H9 (cell line): Measurements from ENCODE around the gene MGMT. TPM values are rescaled to one million over a fixed set of nuclear protein-coding genes. Genes with fewer than 3 reads are reported as not detected.

Experiments
- DNase-seq: peaks from one replicate; pipeline ENCODE4 v3.0.0-alpha.2; 2017
- H2AFZ ChIP-seq: one replicate; pipeline ENCODE4 v1.6.1; 2013; ENCODE audit warnings: mild to moderate bottlenecking, low read length, control low read depth, moderate library complexity
- H2AK5ac ChIP-seq: 2 replicates; pipeline ENCODE4 v1.6.1; 2013; ENCODE audit warnings: low read length, control low read depth, mixed read lengths; ENCODE audit not compliant: insufficient read length
- H2BK120ac ChIP-seq: one replicate; pipeline ENCODE4 v1.6.1; 2013; ENCODE audit warnings: low read depth, mild to moderate bottlenecking, low read length, control low read depth, inconsistent platforms; ENCODE audit not compliant: poor library complexity, severe bottlenecking
- H2BK12ac ChIP-seq: 2 replicates; pipeline ENCODE4 v1.6.1; 2013; ENCODE audit warnings: low read length, control low read depth, mixed read lengths, low read depth; ENCODE audit not compliant: insufficient read length
- H2BK15ac ChIP-seq: 2 replicates; pipeline ENCODE4 v1.6.1; 2013; ENCODE audit warnings: low read depth, low read length, control low read depth
- H2BK20ac ChIP-seq: one replicate; pipeline ENCODE4 v1.6.1; 2013; ENCODE audit warnings: low read depth, mild to moderate bottlenecking, low read length, control low read depth, inconsistent platforms; ENCODE audit not compliant: poor library complexity, severe bottlenecking
- H2BK5ac ChIP-seq: 2 replicates; pipeline ENCODE4 v1.6.1; 2013; ENCODE audit warnings: low read length, control low read depth, mixed read lengths; ENCODE audit not compliant: insufficient read length
- H3K14ac ChIP-seq: 2 replicates; pipeline ENCODE4 v1.6.1; 2013; ENCODE audit warnings: low read length, control low read depth; ENCODE audit not compliant: insufficient read depth
- H3K18ac ChIP-seq: 2 replicates; pipeline ENCODE4 v1.6.1; 2013; ENCODE audit warnings: low read depth, mild to moderate bottlenecking, mixed read lengths, low read length, control low read depth; ENCODE audit not compliant: insufficient read length
- H3K23ac ChIP-seq: 2 replicates; pipeline ENCODE4 v1.6.1; 2013; ENCODE audit warnings: low read length, control low read depth, mixed read lengths, low read depth; ENCODE audit not compliant: insufficient read length
- H3K23me2 ChIP-seq: 2 replicates; pipeline ENCODE4 v1.6.1; 2013; ENCODE audit warnings: low read depth, mild to moderate bottlenecking, mixed read lengths, low read length, control low read depth; ENCODE audit not compliant: insufficient read length, poor library complexity, severe bottlenecking
- H3K27ac ChIP-seq: 2 replicates; pipeline ENCODE4 v1.5.1; 2013; ENCODE audit warnings: low read length, control low read depth, mixed read lengths, low read depth; ENCODE audit not compliant: insufficient read length
- H3K27me3 ChIP-seq: 2 replicates; pipeline ENCODE4 v1.6.1; 2013; ENCODE audit warnings: low read length, control low read depth, inconsistent platforms; ENCODE audit not compliant: insufficient read depth
- H3K4ac ChIP-seq: 2 replicates; pipeline ENCODE4 v1.6.1; 2013; ENCODE audit warnings: low read depth, mild to moderate bottlenecking, control low read depth, inconsistent platforms, low read length, moderate library complexity
- H3K4me1 ChIP-seq: 2 replicates; pipeline ENCODE4 v1.6.1; 2013; ENCODE audit warnings: low read length, control low read depth, inconsistent platforms; ENCODE audit not compliant: insufficient read depth
- H3K4me2 ChIP-seq: 2 replicates; pipeline ENCODE4 v1.6.1; 2013; ENCODE audit warnings: low read length, control low read depth, mixed read lengths; ENCODE audit not compliant: insufficient read length, insufficient read depth
- H3K56ac ChIP-seq: 2 replicates; pipeline ENCODE4 v1.6.1; 2013; ENCODE audit warnings: low read depth, mild to moderate bottlenecking, mixed read lengths, low read length, control low read depth; ENCODE audit not compliant: insufficient read length
- H3K79me1 ChIP-seq: 2 replicates; pipeline ENCODE4 v1.6.1; 2013; ENCODE audit warnings: low read depth, mild to moderate bottlenecking, moderate library complexity, low read length, control low read depth, inconsistent platforms; ENCODE audit not compliant: insufficient read depth, poor library complexity, severe bottlenecking
- H3K79me2 ChIP-seq: 2 replicates; pipeline ENCODE4 v1.6.1; 2013; ENCODE audit warnings: low read length, control low read depth, inconsistent platforms; ENCODE audit not compliant: insufficient read depth
- H3K9ac ChIP-seq: 2 replicates; pipeline ENCODE4 v1.6.1; 2013; ENCODE audit warnings: low read length, control low read depth, mixed read lengths; ENCODE audit not compliant: insufficient read length; ENCODE audit errors: extremely low read depth
- H3K9me3 ChIP-seq: one replicate; pipeline ENCODE4 v1.6.1; 2013; ENCODE audit warnings: low read depth, low read length, inconsistent platforms; ENCODE audit not compliant: control insufficient read depth
- H3T11ph ChIP-seq: one replicate; pipeline ENCODE4 v1.6.1; 2013; ENCODE audit warnings: mild to moderate bottlenecking, low read length, control low read depth, inconsistent platforms
- H4K20me1 ChIP-seq: one replicate; pipeline ENCODE4 v1.6.1; 2013; ENCODE audit not compliant: control insufficient read depth, insufficient read length, insufficient read depth
- H4K5ac ChIP-seq: 2 replicates; pipeline ENCODE4 v1.6.1; 2013; ENCODE audit warnings: low read depth, mild to moderate bottlenecking, mixed read lengths, low read length, control low read depth; ENCODE audit not compliant: insufficient read length
- H4K8ac ChIP-seq: replicated peaks from 2 replicates; pipeline ENCODE4 v1.6.1; 2013; ENCODE audit warnings: low read length, control low read depth, mixed read lengths, low read depth; ENCODE audit not compliant: insufficient read length
- H4K91ac ChIP-seq: 2 replicates; pipeline ENCODE4 v1.6.1; 2013; ENCODE audit warnings: low read depth, mild to moderate bottlenecking, moderate library complexity, mixed read lengths, low read length, control low read depth; ENCODE audit not compliant: insufficient read length
- H3K27ac Mint-ChIP-seq, 3 experiments: 2 replicates in 2 of 3; 3 replicates in 1 of 3; pipeline ENCODE4 v1.8.0; 2020 to 2021; ENCODE audit warnings: mixed read lengths in 3 of 3, mild to moderate bottlenecking in 1 of 3, moderate library complexity in 1 of 3
- H3K27me3 Mint-ChIP-seq: 2 replicates; pipeline ENCODE4 v1.8.0; 2021; ENCODE audit warnings: low read depth, mild to moderate bottlenecking, moderate library complexity, mixed read lengths
- H3K36me3 Mint-ChIP-seq, 3 experiments: 2 replicates in 2 of 3; 3 replicates in 1 of 3; pipeline ENCODE4 v1.8.0; 2020 to 2021; ENCODE audit warnings: low read depth in 3 of 3, mixed read lengths in 3 of 3; ENCODE audit not compliant: insufficient read depth in 1 of 3
- H3K4me1 Mint-ChIP-seq, 2 experiments: 2 replicates each; pipeline ENCODE4 v1.8.0; 2020; ENCODE audit warnings: mixed read lengths in 2 of 2
- H3K4me3 Mint-ChIP-seq, 2 experiments: 2 replicates in 1 of 2; 3 replicates in 1 of 2; pipeline ENCODE4 v1.8.0; 2020 to 2021; ENCODE audit warnings: mild to moderate bottlenecking in 2 of 2, mixed read lengths in 2 of 2, moderate library complexity in 1 of 2
- H3K9me3 Mint-ChIP-seq, 2 experiments: 2 replicates in 1 of 2; 3 replicates in 1 of 2; pipeline ENCODE4 v1.8.0; 2020; ENCODE audit warnings: mild to moderate bottlenecking in 2 of 2, mixed read lengths in 2 of 2, moderate library complexity in 1 of 2
- WGBS: extraction: QIAGEN DNeasy Blood & Tissue Kit; methylation state at CpG from one replicate; pipeline ENCODE4 v1.1.7; 2013; ENCODE audit warnings: missing lambda C conversion rate, low lambda C conversion rate, mixed read lengths; ENCODE audit not compliant: insufficient read length; ENCODE audit errors: extremely low coverage; 5-methylcytosine and 5-hydroxymethylcytosine counted together
- total RNA-seq: library from RNA; stranded (reverse); gene quantifications from 2 replicates; pipeline ENCODE4 v1.2.1, GENCODE V29; 2021
- TF ChIP-seq, protein P1 (sequence below): fragments of 200-600 bp; sonication (generic); conservative IDR thresholded peaks from 3 replicates; pipeline ENCODE4 v1.8.0; 2021; ENCODE audit warnings: antibody characterized with exemption, mild to moderate bottlenecking

The MGMT gene
- total RNA-seq, 1 experiment from 2014 or later = 18.4 TPM

DNA sequence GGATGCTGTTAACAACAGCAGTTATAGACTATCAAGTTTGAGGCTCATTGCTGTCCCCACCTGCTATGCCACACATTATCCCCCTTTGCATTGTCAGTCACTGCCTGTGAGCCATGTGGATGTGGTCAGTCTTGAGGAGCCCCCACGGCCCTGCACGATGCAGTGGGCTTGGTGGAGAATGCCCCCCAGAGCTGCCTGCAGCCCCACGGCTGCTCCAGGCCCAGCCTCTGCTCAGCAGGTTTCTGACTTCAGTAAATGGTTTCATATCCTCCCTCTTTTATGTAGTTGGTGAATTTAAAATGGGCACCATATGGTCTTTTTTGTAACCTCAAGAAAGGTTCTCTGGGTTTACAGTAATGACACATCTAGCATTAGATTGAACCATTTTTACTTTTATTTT is 332.9 kb downstream of the MGMT start:
- Histone ChIP-seq H3T11ph (no peak overlapping the region), H3K4ac (no peak overlapping the region), H4K91ac (no peak overlapping the region), H3K9ac (no peak overlapping the region), H3K79me2 (no peaks in the 10 kb centered on the region), H4K8ac (no peak overlapping the region), H3K4me2 (no peak overlapping the region), H3K23ac (no peak overlapping the region), H3K27ac (no peak overlapping the region), H4K5ac (no peak overlapping the region), H2BK5ac (no peak overlapping the region), H2BK20ac (no peak overlapping the region), H2AK5ac (no peak overlapping the region), H3K4me1 (no peaks in the 10 kb centered on the region), H4K20me1 (no peaks in the 10 kb centered on the region), H2BK120ac (no peak overlapping the region), H2BK12ac (no peak overlapping the region), H3K27me3 (no peaks in the 10 kb centered on the region), H3K56ac (no peak overlapping the region), H3K18ac (no peak overlapping the region), H2BK15ac (no peak overlapping the region), H3K23me2 (no peaks in the 10 kb centered on the region), H3K79me1 (no peaks in the 10 kb centered on the region), H3K14ac (no peak overlapping the region), H2AFZ (no peak overlapping the region), H3K9me3 (no peaks in the 10 kb centered on the region)
- peak; percentile 14 for DNase-seq
- no CpG with 5 or more reads among the region's 3 CpGs for WGBS
- Mint-ChIP-seq H3K27ac (no peak overlapping the region), H3K4me1 (no peaks in the 10 kb centered on the region), H3K4me3 (no peak overlapping the region), H3K9me3 (peaks cover 17 to 27% of the 10 kb centered on the region in 2 experiments), H3K27me3 (peaks cover 5% of the 10 kb centered on the region), H3K36me3 (peaks cover 4 to 16% (median 4%) of the 10 kb centered on the region in 3 experiments; a peak in 5 of 7 replicates)
- TF ChIP-seq, protein P1, sequence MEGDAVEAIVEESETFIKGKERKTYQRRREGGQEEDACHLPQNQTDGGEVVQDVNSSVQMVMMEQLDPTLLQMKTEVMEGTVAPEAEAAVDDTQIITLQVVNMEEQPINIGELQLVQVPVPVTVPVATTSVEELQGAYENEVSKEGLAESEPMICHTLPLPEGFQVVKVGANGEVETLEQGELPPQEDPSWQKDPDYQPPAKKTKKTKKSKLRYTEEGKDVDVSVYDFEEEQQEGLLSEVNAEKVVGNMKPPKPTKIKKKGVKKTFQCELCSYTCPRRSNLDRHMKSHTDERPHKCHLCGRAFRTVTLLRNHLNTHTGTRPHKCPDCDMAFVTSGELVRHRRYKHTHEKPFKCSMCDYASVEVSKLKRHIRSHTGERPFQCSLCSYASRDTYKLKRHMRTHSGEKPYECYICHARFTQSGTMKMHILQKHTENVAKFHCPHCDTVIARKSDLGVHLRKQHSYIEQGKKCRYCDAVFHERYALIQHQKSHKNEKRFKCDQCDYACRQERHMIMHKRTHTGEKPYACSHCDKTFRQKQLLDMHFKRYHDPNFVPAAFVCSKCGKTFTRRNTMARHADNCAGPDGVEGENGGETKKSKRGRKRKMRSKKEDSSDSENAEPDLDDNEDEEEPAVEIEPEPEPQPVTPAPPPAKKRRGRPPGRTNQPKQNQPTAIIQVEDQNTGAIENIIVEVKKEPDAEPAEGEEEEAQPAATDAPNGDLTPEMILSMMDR = no peak
